Activated CD8-positive, alpha-beta T cell treated with anti-CD3 and anti-CD28 coated beads for 36 hours (primary cell): ENCODE results near the gene PSEN1. TPM values are rescaled to one million over a fixed set of nuclear protein-coding genes. Genes with fewer than 3 reads are reported as not detected.
"Not testable (repeated sequence)": the region's sequence is repeated elsewhere in the genome, so short reads cannot be mapped to it uniquely, and the experiment has no call there.

ENCODE experiments used
- ATAC-seq: fragments of 200-7000 bp; cut with Tn5 transposase; one replicate; pipeline ENCODE4 v1.10.0; 2021; ENCODE audit warnings: mild to moderate bottlenecking, moderate library complexity
- CTCF ChIA-PET: fragments of 350-600 bp; sonication (Branson Sonifier 250); formaldehyde crosslinking; loops from one replicate; lab custom pipeline; 2021; ENCODE audit warnings: antibody characterized with exemption; lab: Charles Lee
- POLR2A ChIA-PET: fragments of 350-600 bp; sonication (Branson Sonifier 250); formaldehyde crosslinking; loops from one replicate; lab custom pipeline; 2021; ENCODE audit warnings: antibody characterized with exemption; lab: Charles Lee
- DNase-seq: peaks from one replicate; pipeline ENCODE4 v3.0.0-alpha.2; 2020
- H3K27ac Mint-ChIP-seq: one replicate; pipeline ENCODE4 v1.8.0; 2021; ENCODE audit warnings: mild to moderate bottlenecking, mixed read lengths
- H3K27me3 Mint-ChIP-seq: one replicate; pipeline ENCODE4 v1.8.0; 2021; ENCODE audit warnings: mixed read lengths
- H3K36me3 Mint-ChIP-seq: one replicate; pipeline ENCODE4 v1.8.0; 2021; ENCODE audit warnings: low read depth, mixed read lengths
- H3K4me1 Mint-ChIP-seq: one replicate; pipeline ENCODE4 v1.8.0; 2021; ENCODE audit warnings: low read depth, mixed read lengths
- H3K4me3 Mint-ChIP-seq: one replicate; pipeline ENCODE4 v1.8.0; 2021; ENCODE audit warnings: mild to moderate bottlenecking, moderate library complexity, mixed read lengths
- H3K9me3 Mint-ChIP-seq: one replicate; pipeline ENCODE4 v1.8.0; 2021; ENCODE audit warnings: mixed read lengths
- CTCF ChIP-seq: fragments of 200-600 bp; IDR thresholded peaks from one replicate; pipeline ENCODE4 v1.8.0; 2022; ENCODE audit warnings: antibody characterized with exemption, mild to moderate bottlenecking
- intact Hi-C: fragments of 100-400 bp; cut with micrococcal nuclease; formaldehyde crosslinking; loops from one replicate; pipeline ENCODE4 v1.10.0; 2022
- total RNA-seq, 2 experiments: library from RNA; stranded (reverse); gene quantifications; one replicate each; pipeline ENCODE4 v1.2.3, GENCODE V29; 2021

The PSEN1 gene
- total RNA-seq, 2 experiments from 2014 or later: 23.1 to 23.2 TPM

DNA sequence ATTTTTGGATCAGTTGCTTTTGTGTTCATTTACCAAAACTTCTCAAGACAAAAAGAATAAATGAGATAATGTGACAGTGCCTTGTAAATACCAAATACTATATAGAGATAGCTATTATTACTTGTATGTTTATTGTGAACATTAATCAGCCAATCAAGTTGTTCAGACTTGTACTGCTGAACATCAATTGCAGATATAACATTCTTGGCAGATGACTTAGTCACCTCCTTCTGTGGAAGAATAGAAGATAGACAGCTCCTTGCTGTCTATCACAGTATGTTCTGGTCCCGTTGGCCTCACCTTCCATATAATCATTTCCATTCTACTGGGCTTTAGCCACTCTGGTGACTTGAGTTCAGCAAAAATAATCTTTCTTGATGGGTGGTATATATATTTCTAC lies 30.1 kb downstream of the PSEN1 start:
- ATAC-seq (no peak), DNase-seq (no peak)
- Mint-ChIP-seq H3K27me3 (no peaks in the 10 kb centered on the region), H3K9me3 (no peaks in the 10 kb centered on the region), H3K4me1 (no peaks in the 10 kb centered on the region), H3K36me3 (peaks cover 14% of the 10 kb centered on the region), H3K4me3 (no peak overlapping the region), H3K27ac (no peak overlapping the region)
- no peak for TF ChIP-seq CTCF
- ChIA-PET POLR2A (no interaction called here), CTCF (interaction anchor here (1.1 kb wide), 1 partner anchor 16 kb away, joined by 3 read pairs; no protein-coding TSS in a partner anchor)
- intact Hi-C loops: no loop called here

GRCh38 chr14:73167727-73168126 lies 31.4 kb downstream of the PSEN1 start:
- no peak overlapping the region for H3K4me3 Mint-ChIP-seq
- no peaks in the 10 kb centered on the region for H3K4me1 Mint-ChIP-seq
- H3K36me3 Mint-ChIP-seq: peaks cover 16% of the 10 kb centered on the region
- no peak overlapping the region for H3K27ac Mint-ChIP-seq
- ATAC-seq (no peak), DNase-seq (no peak)
- CTCF ChIA-PET: interaction anchor here (0.5 kb wide), 1 partner anchor 206 kb away, joined by 3 read pairs; no protein-coding TSS in a partner anchor
- no peaks in the 10 kb centered on the region for H3K27me3 Mint-ChIP-seq
- H3K9me3 Mint-ChIP-seq: no peaks in the 10 kb centered on the region
- TF ChIP-seq CTCF: no peak
- POLR2A ChIA-PET: no interaction called here
- intact Hi-C loops: no loop called here

DNA sequence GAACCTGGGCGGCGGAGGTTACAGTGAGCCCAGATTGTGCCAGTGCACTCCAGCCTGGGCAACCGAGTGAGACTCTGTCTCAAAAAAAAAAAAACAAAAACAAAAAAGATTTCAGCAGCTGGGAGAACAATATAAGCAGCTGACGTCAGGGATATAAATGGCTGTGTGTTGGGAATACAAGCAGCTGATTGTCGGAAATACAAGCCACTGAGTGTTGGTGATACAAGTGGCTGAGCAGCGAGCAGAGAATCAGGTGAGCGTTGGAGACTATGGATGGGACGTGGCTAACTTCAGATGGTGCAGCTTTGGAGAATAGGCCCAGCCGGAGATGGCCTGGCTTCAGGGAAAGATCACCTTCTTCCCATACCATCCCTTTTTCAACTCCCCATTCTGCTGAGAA lies 32.0 kb downstream of the PSEN1 start:
- Mint-ChIP-seq H3K27ac (no peak overlapping the region), H3K27me3 (no peaks in the 10 kb centered on the region), H3K4me3 (no peak overlapping the region), H3K4me1 (peaks cover 4% of the 10 kb centered on the region), H3K9me3 (no peaks in the 10 kb centered on the region), H3K36me3 (peaks cover 18% of the 10 kb centered on the region)
- intact Hi-C loops: no loop called here
- DNase-seq (no peak), ATAC-seq (no peak)
- POLR2A ChIA-PET: interaction anchor here (0.6 kb wide), 1 partner anchor 286 kb away, joined by 3 read pairs; no protein-coding TSS in a partner anchor
- CTCF ChIA-PET: interaction anchor here (0.5 kb wide), 1 partner anchor 206 kb away, joined by 3 read pairs; no protein-coding TSS in a partner anchor
- no peak for TF ChIP-seq CTCF

GRCh38 chr14:73168691-73169090 lies 32.4 kb downstream of the PSEN1 start:
- Mint-ChIP-seq H3K4me1 (peaks cover 4% of the 10 kb centered on the region), H3K27ac (no peak overlapping the region), H3K36me3 (peaks cover 21% of the 10 kb centered on the region), H3K4me3 (no peak overlapping the region), H3K27me3 (no peaks in the 10 kb centered on the region), H3K9me3 (no peaks in the 10 kb centered on the region)
- intact Hi-C loops: no loop called here
- no peak for DNase-seq
- no peak for TF ChIP-seq CTCF
- CTCF ChIA-PET: no interaction called here
- POLR2A ChIA-PET: interaction anchor here (0.6 kb wide), 1 partner anchor 286 kb away, joined by 3 read pairs; no protein-coding TSS in a partner anchor
- no peak for ATAC-seq

- H3K27ac Mint-ChIP-seq, H3K9me3 Mint-ChIP-seq, H3K4me1 Mint-ChIP-seq, POLR2A ChIA-PET, intact Hi-C loops, ATAC-seq, DNase-seq, H3K4me3 Mint-ChIP-seq, H3K27me3 Mint-ChIP-seq, CTCF ChIA-PET: not testable (repeated sequence)
- peaks cover 23% of the 10 kb centered on the region for H3K36me3 Mint-ChIP-seq
These were observed 33.5 kb downstream of the PSEN1 start for GRCh38 chr14:73169855-73170254.
